Erythroblast (primary cell): Measurements from ENCODE around the gene ITGB2.

Experiments
- GATA1 ChIP-seq: IDR thresholded peaks from 2 replicates; pipeline ENCODE4 v1.6.1; 2011; ENCODE audit warnings: low read depth, mild to moderate bottlenecking, control low read depth, low read length, moderate library complexity
- POLR2A ChIP-seq: IDR thresholded peaks from 2 replicates; pipeline ENCODE4 v1.6.1; 2011; ENCODE audit warnings: mild to moderate bottlenecking, low read length

- TF ChIP-seq POLR2A (peak; percentile 67), GATA1 (no peak)
These were observed 8.6 kb downstream of the ITGB2 start for GRCh38 chr21:44912158-44912473.
